ENCODE data around the gene TLN1. TPM values are rescaled to one million over a fixed set of nuclear protein-coding genes. Genes with fewer than 3 reads are reported as not detected.

The TLN1 gene
- total RNA-seq, 1 experiment from 2014 or later = 347 TPM

DNA sequence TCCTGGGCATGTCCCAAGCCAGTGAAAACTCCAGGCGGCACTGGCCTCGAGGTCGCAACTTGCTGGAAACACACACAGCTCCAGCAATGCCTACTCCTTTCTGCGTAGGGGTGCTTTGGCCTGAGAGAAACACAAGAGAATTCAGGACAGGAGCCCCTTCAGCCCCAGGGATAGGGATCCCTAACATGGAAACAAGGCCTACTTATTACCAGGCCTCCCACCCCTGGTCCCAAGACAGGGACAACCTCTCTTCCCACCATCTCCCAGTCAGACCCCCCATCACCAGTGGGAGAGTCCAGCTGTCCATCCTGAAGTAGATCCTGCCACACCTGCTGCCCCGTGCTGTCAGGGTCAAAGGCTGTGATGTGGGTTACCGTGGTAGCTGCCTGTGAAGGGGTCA lies 8.2 kb upstream of the TLN1 start:
- Histone ChIP-seq H3K36me3 (ENCODE audit: control insufficient read depth, insufficient read depth, low read length) (peaks cover 34% of the 10 kb centered on the region), H3K27ac (ENCODE audit: low read length) (no peak overlapping the region), H3K4me3 (ENCODE audit: low read depth in 2 of 2, low read length in 2 of 2) (no peak overlapping the region), H3K27me3 (ENCODE audit: control insufficient read depth, insufficient read depth, low read length) (no peaks in the 10 kb centered on the region), H3K9me3 (ENCODE audit: control insufficient read depth, insufficient read depth, low read depth, low read length) (no peaks in the 10 kb centered on the region), H3K4me1 (ENCODE audit: control insufficient read depth, insufficient read depth, low read length) (peaks cover 14% of the 10 kb centered on the region)
- CTCF ChIA-PET = no interaction called here
- no peak for ATAC-seq
- in situ Hi-C loops (cut with HindIII; ENCODE audit: low pct_unique_long_range_greater_than_20kb, low sequenced_read_pairs) = no loop called here
- BruUV-seq (replicated peaks) = no TSS peak
- no peak for DNase-seq (ENCODE audit: low read depth, low spot score)
- POLR2A ChIA-PET = no interaction called here
- intact Hi-C loops (cut with micrococcal nuclease; ENCODE audit: unreplicated experiment) = no loop called here
- no peak for TF ChIP-seq TCF7L2 (IDR thresholded peaks at IDR 0.05; ENCODE audit: low read depth, low read length)
- no peak for TF ChIP-seq POLR2AphosphoS5 (IDR thresholded peaks at IDR 0.05; ENCODE audit: low read depth, low read length)
- TF ChIP-seq, protein P1, sequence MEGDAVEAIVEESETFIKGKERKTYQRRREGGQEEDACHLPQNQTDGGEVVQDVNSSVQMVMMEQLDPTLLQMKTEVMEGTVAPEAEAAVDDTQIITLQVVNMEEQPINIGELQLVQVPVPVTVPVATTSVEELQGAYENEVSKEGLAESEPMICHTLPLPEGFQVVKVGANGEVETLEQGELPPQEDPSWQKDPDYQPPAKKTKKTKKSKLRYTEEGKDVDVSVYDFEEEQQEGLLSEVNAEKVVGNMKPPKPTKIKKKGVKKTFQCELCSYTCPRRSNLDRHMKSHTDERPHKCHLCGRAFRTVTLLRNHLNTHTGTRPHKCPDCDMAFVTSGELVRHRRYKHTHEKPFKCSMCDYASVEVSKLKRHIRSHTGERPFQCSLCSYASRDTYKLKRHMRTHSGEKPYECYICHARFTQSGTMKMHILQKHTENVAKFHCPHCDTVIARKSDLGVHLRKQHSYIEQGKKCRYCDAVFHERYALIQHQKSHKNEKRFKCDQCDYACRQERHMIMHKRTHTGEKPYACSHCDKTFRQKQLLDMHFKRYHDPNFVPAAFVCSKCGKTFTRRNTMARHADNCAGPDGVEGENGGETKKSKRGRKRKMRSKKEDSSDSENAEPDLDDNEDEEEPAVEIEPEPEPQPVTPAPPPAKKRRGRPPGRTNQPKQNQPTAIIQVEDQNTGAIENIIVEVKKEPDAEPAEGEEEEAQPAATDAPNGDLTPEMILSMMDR (IDR thresholded peaks at IDR 0.05) = no peak
- TF ChIP-seq, protein P2, sequence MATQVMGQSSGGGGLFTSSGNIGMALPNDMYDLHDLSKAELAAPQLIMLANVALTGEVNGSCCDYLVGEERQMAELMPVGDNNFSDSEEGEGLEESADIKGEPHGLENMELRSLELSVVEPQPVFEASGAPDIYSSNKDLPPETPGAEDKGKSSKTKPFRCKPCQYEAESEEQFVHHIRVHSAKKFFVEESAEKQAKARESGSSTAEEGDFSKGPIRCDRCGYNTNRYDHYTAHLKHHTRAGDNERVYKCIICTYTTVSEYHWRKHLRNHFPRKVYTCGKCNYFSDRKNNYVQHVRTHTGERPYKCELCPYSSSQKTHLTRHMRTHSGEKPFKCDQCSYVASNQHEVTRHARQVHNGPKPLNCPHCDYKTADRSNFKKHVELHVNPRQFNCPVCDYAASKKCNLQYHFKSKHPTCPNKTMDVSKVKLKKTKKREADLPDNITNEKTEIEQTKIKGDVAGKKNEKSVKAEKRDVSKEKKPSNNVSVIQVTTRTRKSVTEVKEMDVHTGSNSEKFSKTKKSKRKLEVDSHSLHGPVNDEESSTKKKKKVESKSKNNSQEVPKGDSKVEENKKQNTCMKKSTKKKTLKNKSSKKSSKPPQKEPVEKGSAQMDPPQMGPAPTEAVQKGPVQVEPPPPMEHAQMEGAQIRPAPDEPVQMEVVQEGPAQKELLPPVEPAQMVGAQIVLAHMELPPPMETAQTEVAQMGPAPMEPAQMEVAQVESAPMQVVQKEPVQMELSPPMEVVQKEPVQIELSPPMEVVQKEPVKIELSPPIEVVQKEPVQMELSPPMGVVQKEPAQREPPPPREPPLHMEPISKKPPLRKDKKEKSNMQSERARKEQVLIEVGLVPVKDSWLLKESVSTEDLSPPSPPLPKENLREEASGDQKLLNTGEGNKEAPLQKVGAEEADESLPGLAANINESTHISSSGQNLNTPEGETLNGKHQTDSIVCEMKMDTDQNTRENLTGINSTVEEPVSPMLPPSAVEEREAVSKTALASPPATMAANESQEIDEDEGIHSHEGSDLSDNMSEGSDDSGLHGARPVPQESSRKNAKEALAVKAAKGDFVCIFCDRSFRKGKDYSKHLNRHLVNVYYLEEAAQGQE (IDR thresholded peaks at IDR 0.05; ENCODE audit: insufficient read depth in 1 of 2, low read depth in 2 of 2, low read length in 1 of 2) = no peak
- TF ChIP-seq SIN3A (IDR thresholded peaks at IDR 0.05; ENCODE audit: borderline replicate concordance, insufficient read depth, low read depth, low read length) = no peak

DNA sequence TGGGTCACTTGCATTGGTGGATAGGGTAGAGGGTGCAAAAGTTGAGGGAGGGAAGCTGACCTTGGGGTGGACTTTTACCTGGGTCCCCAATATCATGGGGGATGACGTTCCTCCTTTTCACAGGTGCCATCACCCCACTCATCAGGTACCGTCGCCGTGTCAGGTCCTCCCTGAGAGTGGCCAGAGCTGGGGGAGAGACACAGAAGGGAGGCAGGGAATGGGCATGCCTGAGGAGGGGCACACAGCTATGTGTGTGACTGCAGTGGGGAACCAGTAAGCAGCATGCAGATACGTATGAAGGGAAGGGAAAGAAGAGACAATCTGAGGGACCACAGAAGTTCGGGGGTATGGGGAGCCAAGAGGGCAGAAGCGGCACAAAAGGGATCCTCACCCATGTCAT lies 6.9 kb upstream of the TLN1 start:
- Histone ChIP-seq H3K4me3 (ENCODE audit: low read depth in 2 of 2, low read length in 2 of 2) (no peak overlapping the region), H3K27me3 (ENCODE audit: control insufficient read depth, insufficient read depth, low read length) (no peaks in the 10 kb centered on the region), H3K4me1 (ENCODE audit: control insufficient read depth, insufficient read depth, low read length) (peaks cover 16% of the 10 kb centered on the region), H3K27ac (ENCODE audit: low read length) (no peak overlapping the region), H3K9me3 (ENCODE audit: control insufficient read depth, insufficient read depth, low read depth, low read length) (no peaks in the 10 kb centered on the region), H3K36me3 (ENCODE audit: control insufficient read depth, insufficient read depth, low read length) (peaks cover 35% of the 10 kb centered on the region)
- TF ChIP-seq, protein P2 (IDR thresholded peaks at IDR 0.05; ENCODE audit: insufficient read depth in 1 of 2, low read depth in 2 of 2, low read length in 1 of 2) = no peak
- no peak for TF ChIP-seq SIN3A (IDR thresholded peaks at IDR 0.05; ENCODE audit: borderline replicate concordance, insufficient read depth, low read depth, low read length)
- TF ChIP-seq POLR2AphosphoS5 (IDR thresholded peaks at IDR 0.05; ENCODE audit: low read depth, low read length) = no peak
- TF ChIP-seq, protein P1 (IDR thresholded peaks at IDR 0.05) = no peak
- no peak for TF ChIP-seq TCF7L2 (IDR thresholded peaks at IDR 0.05; ENCODE audit: low read depth, low read length)
- no peak for DNase-seq (ENCODE audit: low read depth, low spot score)
- ChIA-PET POLR2A (no interaction called here), CTCF (interaction anchor here (0.9 kb wide), 1 partner anchor 74 kb away, joined by 3 read pairs; the partner anchor contains the start of gene ARHGEF39)
- in situ Hi-C loops (cut with HindIII; ENCODE audit: low pct_unique_long_range_greater_than_20kb, low sequenced_read_pairs) (no loop called here), intact Hi-C loops (cut with micrococcal nuclease; ENCODE audit: unreplicated experiment) (no loop called here)
- no peak for ATAC-seq
- BruUV-seq (replicated peaks) = no TSS peak

All from Panc1 (cell line).